Thoracic aorta (tissue), 2 donors: Measurements from ENCODE around the gene SMIM21. TPM values are rescaled to one million over a fixed set of nuclear protein-coding genes. Genes with fewer than 3 reads are reported as not detected.

Experiments
- ATAC-seq: fragments of 150-250 bp; one replicate; pipeline ENCODE4 v1.8.0; 2017; ENCODE audit warnings: low read depth; ENCODE audit not compliant: insufficient number of reproducible peaks, low FRiP score
- DNase-seq: peaks from one replicate; pipeline ENCODE4 v3.0.0-alpha.2; 2020; ENCODE audit warnings: low spot score
- H3K27ac ChIP-seq, 2 donors: fragments of 200-600 bp; sonication (generic); 1 replicate in 1 of 2; 2 replicates in 1 of 2; pipeline ENCODE4 v1.5.1; 2016; ENCODE audit warnings: mild to moderate bottlenecking in 2 of 2, moderate library complexity in 2 of 2
- H3K27me3 ChIP-seq: fragments of 200-600 bp; sonication (generic); replicated peaks from 2 replicates; pipeline ENCODE4 v1.6.0; 2016; ENCODE audit warnings: mild to moderate bottlenecking; ENCODE audit not compliant: insufficient read depth
- H3K36me3 ChIP-seq: fragments of 200-600 bp; sonication (generic); one replicate; pipeline ENCODE4 v1.5.1; 2016
- H3K4me1 ChIP-seq, 2 donors: fragments of 200-600 bp; sonication (generic); 1 replicate in 1 of 2; 2 replicates in 1 of 2; pipeline versions ENCODE4 v1.5.1 to v1.6.0; 2016; ENCODE audit warnings: low read depth in 2 of 2, mild to moderate bottlenecking in 1 of 2; ENCODE audit not compliant: control insufficient read depth in 1 of 2
- H3K4me3 ChIP-seq: fragments of 200-600 bp; sonication (generic); 2 replicates; pipeline ENCODE4 v1.5.1; 2016; ENCODE audit warnings: mild to moderate bottlenecking
- H3K9me3 ChIP-seq: fragments of 200-600 bp; sonication (generic); 2 replicates; pipeline ENCODE4 v1.5.1; 2016
- CTCF ChIP-seq: fragments of 200-600 bp; sonication (generic); IDR thresholded peaks from one replicate; pipeline ENCODE4 v1.5.1; 2019; ENCODE audit warnings: antibody characterized with exemption
- total RNA-seq, 2 donors: library from RNA; depleted of rRNA; stranded (reverse); fragments of >200 nt; gene quantifications; one replicate each; pipeline versions ENCODE4 v1.1.0 to v1.2.3, GENCODE V29; 2016

SMIM21 gene
- total RNA-seq, 2 donors from 2014 or later = not detected

DNA sequence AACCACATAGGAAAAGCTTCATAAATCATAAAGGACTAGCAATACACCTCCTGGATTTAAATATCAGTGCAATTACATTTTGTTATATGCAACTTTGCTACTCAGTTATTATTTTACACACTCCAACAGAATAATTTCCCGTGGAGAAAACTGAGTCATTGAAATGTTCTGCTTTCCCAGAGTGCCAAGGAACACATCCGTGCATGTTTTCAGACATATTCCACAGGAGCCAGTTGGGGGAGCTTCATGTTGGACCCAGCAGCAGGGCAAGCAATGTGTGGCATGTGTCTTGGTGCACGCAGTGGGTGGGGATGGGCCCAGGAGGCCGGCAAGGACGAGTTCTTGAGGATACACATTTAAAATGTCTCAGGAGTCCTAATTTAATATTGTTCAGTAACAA is 14.4 kb upstream of the SMIM21 start:
- ATAC-seq = no peak
- no peak for DNase-seq
- H3K36me3 ChIP-seq = no peaks in the 10 kb centered on the region
- H3K4me1 ChIP-seq = no peaks in the 10 kb centered on the region
- H3K4me3 ChIP-seq = no peak overlapping the region
- H3K27me3 ChIP-seq = no peaks in the 10 kb centered on the region
- H3K27ac ChIP-seq = no peak overlapping the region
- H3K9me3 ChIP-seq = no peaks in the 10 kb centered on the region
- TF ChIP-seq CTCF = no peak

DNA sequence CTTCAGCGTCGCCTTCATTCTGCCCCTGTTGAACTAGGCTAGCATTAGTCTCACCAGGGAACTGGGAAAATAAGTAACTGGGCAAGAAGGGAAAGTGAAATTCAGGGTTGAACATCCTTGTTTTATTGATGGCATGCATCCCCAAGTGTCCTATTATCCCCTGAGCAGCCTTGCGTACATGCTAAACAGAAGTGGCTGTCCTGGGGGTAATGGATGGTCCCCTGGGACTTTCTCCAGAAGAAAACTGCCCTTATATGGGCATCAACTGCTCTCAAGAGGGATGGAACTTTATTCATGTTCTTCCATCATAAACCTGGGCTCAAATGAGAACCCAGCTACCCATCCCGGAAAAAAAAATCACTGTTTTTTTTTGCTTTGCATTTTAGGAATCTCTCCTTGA is 11.8 kb upstream of the SMIM21 start:
- no peak for TF ChIP-seq CTCF
- Histone ChIP-seq H3K4me3 (no peak overlapping the region), H3K36me3 (no peaks in the 10 kb centered on the region), H3K4me1 (no peaks in the 10 kb centered on the region), H3K9me3 (no peaks in the 10 kb centered on the region), H3K27ac (no peak overlapping the region), H3K27me3 (no peaks in the 10 kb centered on the region)
- ATAC-seq = no peak
- DNase-seq = no peak

- H3K9me3 ChIP-seq = no peaks in the 10 kb centered on the region
- no peak for TF ChIP-seq CTCF
- no peaks in the 10 kb centered on the region for H3K27me3 ChIP-seq
- no peak for ATAC-seq
- no peaks in the 10 kb centered on the region for H3K36me3 ChIP-seq
- no peak overlapping the region for H3K4me3 ChIP-seq
- no peaks in the 10 kb centered on the region for H3K4me1 ChIP-seq
- H3K27ac ChIP-seq = no peak overlapping the region
- no peak for DNase-seq
Observed at GRCh38 chr18:75438891-75439290, 11.4 kb upstream of the SMIM21 start.

DNA sequence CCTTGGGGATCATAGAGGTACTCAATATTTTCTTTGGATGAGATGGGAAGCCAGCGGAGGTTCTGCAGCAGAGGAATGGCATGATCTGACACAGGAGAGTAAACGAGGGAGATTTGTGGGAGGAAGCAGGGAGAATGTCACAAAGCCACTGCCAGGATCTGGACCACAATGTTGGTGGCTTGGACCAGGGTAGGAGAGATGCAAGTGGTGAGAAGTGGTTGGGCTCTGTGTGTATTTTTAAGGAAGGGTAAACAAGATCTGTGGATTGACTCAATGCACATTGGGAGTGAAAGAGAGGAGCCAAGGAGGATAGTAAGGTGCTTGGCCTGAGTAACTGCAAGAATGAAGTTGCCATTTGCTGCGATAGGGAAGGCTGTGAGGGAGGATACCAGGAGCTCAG is 10.5 kb upstream of the SMIM21 start:
- Histone ChIP-seq H3K36me3 (no peaks in the 10 kb centered on the region), H3K9me3 (no peaks in the 10 kb centered on the region), H3K4me3 (no peak overlapping the region), H3K27ac (no peak overlapping the region), H3K27me3 (no peaks in the 10 kb centered on the region), H3K4me1 (no peaks in the 10 kb centered on the region)
- no peak for TF ChIP-seq CTCF
- DNase-seq (no peak), ATAC-seq (no peak)

- H3K27ac ChIP-seq = no peak overlapping the region
- no peaks in the 10 kb centered on the region for H3K27me3 ChIP-seq
- ATAC-seq (no peak), DNase-seq (no peak)
- no peak for TF ChIP-seq CTCF
- no peaks in the 10 kb centered on the region for H3K9me3 ChIP-seq
- no peaks in the 10 kb centered on the region for H3K36me3 ChIP-seq
- no peaks in the 10 kb centered on the region for H3K4me1 ChIP-seq
- no peak overlapping the region for H3K4me3 ChIP-seq
Observed at GRCh38 chr18:75433098-75433497, 5.6 kb upstream of the SMIM21 start.
